PFSK-1 (cell line): ENCODE data around the gene CBR3.

ENCODE experiments used
- FOXP2 ChIP-seq: optimal IDR thresholded peaks from 2 replicates; pipeline ENCODE3; 2011; ENCODE audit warnings: borderline replicate concordance, control low read depth, inconsistent platforms; ENCODE audit not compliant: insufficient read depth; ENCODE audit errors: extremely low read length, extremely low read depth
- POLR2AphosphoS5 ChIP-seq: IDR thresholded peaks from 2 replicates; pipeline ENCODE4 v1.6.1; 2012; ENCODE audit warnings: low read depth, mild to moderate bottlenecking, control low read depth, low read length, moderate library complexity
- REST ChIP-seq, 2 experiments: IDR thresholded peaks; 2 replicates each; pipeline versions ENCODE4 v1.6.1 to v1.8.0; 2011 to 2012; ENCODE audit warnings: low read depth in 2 of 2, low read length in 2 of 2, control low read depth in 1 of 2, inconsistent platforms in 1 of 2, mild to moderate bottlenecking in 1 of 2, moderate library complexity in 1 of 2; ENCODE audit not compliant: insufficient read depth in 1 of 2
- SIN3A ChIP-seq: IDR thresholded peaks from 2 replicates; pipeline ENCODE4 v1.6.1; 2012; ENCODE audit warnings: mild to moderate bottlenecking, low read length, moderate library complexity, borderline replicate concordance; ENCODE audit not compliant: insufficient read depth
- TAF1 ChIP-seq: IDR thresholded peaks from 2 replicates; pipeline ENCODE4 v1.6.1; 2012; ENCODE audit warnings: low read length, control low read depth, borderline replicate concordance; ENCODE audit not compliant: insufficient read depth

Gene CBR3

GRCh38 chr21:36175771-36176565 is 41.1 kb downstream of the CBR3 start:
- TF ChIP-seq SIN3A, result no peak
- no peak for TF ChIP-seq FOXP2
- TF ChIP-seq TAF1, result no peak
- no peak for TF ChIP-seq REST (IDR thresholded peaks at IDR 0.05; ENCODE audit: insufficient read depth in 1 of 2, low read depth in 2 of 2, low read length in 2 of 2)
- no peak for TF ChIP-seq POLR2AphosphoS5

DNA sequence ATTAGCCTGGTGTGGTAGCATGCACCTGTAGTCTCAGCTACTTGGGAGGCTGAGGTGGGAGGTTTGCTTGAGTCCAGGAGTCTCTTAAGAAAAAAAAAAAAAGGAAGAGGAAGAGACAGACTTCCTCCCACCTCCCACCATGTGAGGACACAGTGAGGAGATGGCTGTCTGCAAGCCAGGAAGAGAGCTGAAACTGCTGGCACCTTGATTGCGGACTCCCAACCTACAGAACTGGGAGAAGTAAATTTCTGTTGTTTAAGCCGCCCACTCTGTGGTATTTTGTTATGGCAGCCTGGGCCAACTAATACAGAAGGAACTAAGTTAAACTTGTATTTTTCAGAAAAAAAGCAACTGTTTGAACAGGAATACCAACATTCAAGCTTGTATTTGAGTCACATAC is 43.5 kb downstream of the CBR3 start:
- TF ChIP-seq REST (IDR thresholded peaks at IDR 0.05; ENCODE audit: insufficient read depth in 1 of 2, low read depth in 2 of 2, low read length in 2 of 2) (no peak), TAF1 (no peak)

- TF ChIP-seq POLR2AphosphoS5 (no peak), REST (IDR thresholded peaks at IDR 0.05; ENCODE audit: insufficient read depth in 1 of 2, low read depth in 2 of 2, low read length in 2 of 2) (no peak), FOXP2 (no peak), TAF1 (no peak), SIN3A (no peak)
These were observed 44.3 kb downstream of the CBR3 start for GRCh38 chr21:36179145-36179544.

DNA sequence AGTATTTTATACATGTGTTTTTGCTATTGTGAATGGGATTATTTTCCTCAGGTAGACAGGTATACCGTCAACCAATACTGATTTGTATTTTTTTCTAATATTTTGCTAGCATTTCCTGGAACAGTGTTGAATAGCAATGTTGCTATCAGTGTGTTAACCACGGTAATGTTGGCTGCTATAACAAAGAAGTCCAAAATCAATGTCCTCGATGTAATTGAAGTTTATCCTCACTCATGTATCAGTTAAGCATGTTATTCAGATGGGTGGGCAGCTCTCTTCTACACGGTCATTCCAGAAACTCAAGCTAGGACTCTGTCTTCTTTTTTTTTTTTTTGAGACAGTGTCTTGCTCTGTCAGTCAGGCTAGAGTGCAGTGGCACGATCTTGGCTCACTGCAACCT is 46.1 kb downstream of the CBR3 start:
- no peak for TF ChIP-seq REST (IDR thresholded peaks at IDR 0.05; ENCODE audit: insufficient read depth in 1 of 2, low read depth in 2 of 2, low read length in 2 of 2)
- TF ChIP-seq TAF1, result no peak
- no peak for TF ChIP-seq POLR2AphosphoS5
- TF ChIP-seq FOXP2, result no peak
- TF ChIP-seq SIN3A, result no peak

DNA sequence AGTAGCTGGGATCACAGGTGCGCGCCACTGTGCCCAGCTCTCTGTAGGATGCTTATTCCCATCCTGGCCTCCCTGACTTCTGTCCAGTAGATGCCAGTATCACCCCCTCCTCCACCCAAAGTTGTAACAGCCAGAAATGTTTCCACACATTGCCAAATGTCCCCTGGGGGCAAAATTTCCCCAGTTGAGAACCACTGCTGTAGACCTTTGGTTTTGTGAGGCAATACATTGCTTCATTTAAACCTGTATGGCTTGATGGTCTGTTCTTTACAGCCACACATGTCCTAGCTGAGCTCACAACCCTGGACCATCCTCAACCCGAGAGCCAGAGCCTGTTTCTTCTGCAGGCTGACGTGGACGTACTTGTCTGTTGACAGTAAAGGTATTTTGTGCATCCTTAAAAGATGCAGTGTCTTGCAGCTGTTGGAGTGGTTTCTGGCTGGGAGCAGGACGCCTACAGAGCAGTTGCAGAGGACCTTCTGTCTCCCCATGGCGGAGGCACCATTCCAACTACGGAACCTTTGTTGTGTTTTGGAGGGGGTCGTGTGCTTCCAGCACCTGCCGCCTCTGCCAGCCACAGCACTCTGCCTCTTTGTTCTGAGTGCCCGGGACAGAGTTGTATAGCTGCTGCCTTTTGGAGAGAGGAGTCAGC is 48.4 kb downstream of the CBR3 start:
- TF ChIP-seq REST (IDR thresholded peaks at IDR 0.05; ENCODE audit: insufficient read depth in 1 of 2, low read depth in 2 of 2, low read length in 2 of 2), result no peak
